Stimulated activated CD8-positive, alpha-beta memory T cell treated with anti-CD3 and anti-CD28 coated beads, Interleukin-7, amount 100 ng/mL, for 24 hours (primary cell): ENCODE measurements around the gene GALR1.

Source experiments
- DNase-seq: peaks from one replicate; pipeline ENCODE4 v3.0.0-alpha.2; 2020; ENCODE audit warnings: low read depth

The GALR1 gene

DNA sequence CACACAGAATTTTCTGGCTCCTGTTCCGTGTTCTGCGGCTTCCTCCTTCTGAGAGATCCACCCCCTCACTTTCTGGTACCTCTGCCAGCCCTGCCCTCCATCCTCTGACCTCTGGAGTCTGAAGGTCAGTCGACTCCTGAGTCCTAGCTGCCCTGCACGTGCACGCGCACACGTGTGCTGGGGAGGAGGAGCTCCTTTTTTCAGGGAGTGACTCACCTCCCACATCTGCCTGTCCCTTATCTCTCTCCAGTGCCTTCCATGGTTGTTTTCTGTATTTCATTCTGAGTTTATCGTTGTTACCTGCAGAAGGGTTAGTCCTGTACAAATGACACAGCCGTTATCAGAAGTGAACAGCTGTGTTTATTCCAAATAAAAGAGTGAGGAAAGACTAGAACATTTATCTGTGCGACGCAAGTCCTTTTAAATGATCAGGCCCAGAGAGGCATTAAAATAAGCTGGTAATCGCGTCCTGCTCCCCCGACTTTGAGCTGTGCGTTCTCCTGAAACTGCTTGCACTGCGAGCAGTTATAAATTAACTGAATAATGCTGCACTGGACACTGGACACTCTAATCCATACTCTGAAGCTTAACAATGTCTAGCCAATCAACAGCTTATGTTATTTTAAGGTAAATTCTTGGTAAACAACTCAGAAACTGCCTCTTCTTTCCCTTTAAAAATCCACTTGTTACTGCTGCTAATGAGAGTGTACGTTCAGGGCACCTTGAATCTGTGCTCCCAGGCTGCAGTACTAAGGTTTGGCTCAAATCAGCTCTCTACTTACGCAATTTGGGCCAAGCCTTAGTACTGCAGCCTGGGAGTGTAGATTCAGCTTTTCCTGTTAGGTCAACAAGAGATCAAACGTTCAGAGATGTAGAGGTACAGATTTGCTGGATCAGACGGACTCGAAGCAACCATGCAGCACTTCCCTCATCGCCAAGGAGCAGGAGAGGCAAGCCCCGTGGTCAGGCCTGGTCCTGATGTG lies 72.5 kb downstream of the GALR1 start:
- DNase-seq: no peak

GRCh38 chr18:77323640-77324299 lies 74.1 kb downstream of the GALR1 start:
- DNase-seq: no peak
